Fibroblast of skin of scalp (primary cell): ENCODE measurements around the gene METTL5. TPM values are rescaled to one million over a fixed set of nuclear protein-coding genes. Genes with fewer than 3 reads are reported as not detected.
A peak's percentile ranks its signal among the peaks of the same experiment; 100 is the strongest.
"Not testable (repeated sequence)": the region's sequence is repeated elsewhere in the genome, so short reads cannot be mapped to it uniquely, and the experiment has no call there.

Experiments used
- DNase-seq: peaks from one replicate; pipeline ENCODE4 v3.0.0-alpha.2; 2013
- polyA plus RNA-seq, 2 experiments: library from polyadenylated mRNA; unstranded; fragments of 120-200 nt; gene quantifications; one replicate each; pipeline ENCODE4 v1.2.1, GENCODE V29; 2013; ENCODE audit not compliant: insufficient read length in 2 of 2

METTL5 gene
- 57.3 TPM for polyA plus RNA-seq (2013, experiment 1 of 2; ENCODE audit: insufficient read length)
- 56.3 TPM for polyA plus RNA-seq (2013, experiment 2 of 2; ENCODE audit: insufficient read length)

DNA sequence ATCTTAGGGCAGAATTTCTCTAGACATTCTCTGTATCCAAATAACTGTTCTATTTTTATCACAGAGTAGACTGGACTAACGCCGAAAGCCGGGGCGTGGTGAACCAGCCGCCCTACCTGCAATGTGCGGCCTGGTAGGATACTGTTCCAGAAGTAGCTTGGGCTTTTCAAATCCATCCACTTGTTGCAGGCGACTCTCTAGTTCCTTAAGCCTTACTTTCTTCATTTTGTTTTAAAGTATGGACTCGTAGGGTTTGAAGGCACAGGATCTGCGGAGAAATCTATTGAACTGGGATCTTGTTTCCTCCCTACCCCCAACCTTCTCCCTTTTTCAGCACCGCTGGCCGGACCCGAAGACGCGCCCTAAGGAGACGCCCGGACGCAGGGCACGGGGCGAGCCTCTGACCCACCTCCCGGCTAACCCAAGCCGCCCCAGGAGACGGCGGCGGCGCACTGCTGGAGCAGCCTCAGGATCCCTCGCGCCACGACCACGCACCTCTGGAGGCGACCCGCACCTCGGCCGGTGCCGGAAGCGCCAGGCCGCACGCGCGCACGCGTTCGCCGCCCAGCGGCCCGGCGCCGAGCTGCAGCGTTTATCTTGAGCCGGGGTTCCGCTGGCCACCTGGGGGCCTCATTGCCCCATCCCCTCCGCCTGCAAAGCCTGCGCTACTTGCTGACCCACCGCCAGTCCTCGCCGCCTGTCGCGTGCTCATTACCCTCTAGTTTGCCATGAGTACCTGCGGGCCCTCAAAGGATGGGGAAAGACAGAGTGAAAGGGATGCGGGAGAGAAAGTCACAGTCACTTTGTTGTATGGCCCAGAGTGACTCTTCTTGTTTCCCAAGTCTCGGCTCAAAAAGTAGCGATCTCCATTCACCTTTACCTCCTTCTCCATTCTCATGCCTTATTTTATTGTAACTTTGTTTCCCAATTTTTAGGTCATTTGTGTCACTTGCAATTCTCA lies at the start of gene METTL5:
METTL5 (minus strand) TSS at position 533 of the 961 bp plus-strand sequence; CDS start at position 225, 308 bp downstream.
- peak; percentile 78 for DNase-seq

DNA sequence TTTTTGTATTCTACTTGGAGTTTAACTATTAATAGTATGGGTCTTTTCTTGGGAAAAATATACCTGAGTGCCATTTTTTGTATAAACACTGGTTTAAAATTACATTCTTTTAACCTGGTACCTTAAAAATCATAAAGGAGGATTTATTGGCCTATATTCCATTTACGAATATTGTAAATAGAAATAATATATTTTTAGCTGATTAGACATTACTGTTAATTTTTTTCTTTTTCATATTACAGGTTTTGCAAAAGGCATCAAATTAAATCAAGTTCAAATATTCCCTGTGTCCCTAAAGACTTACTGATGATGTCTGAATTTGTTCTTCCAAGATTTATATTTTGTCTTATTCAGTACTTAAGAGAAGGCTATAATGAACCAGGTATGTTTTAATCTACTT lies 47.3 kb upstream of the METTL5 start:
- no peak for DNase-seq

DNA sequence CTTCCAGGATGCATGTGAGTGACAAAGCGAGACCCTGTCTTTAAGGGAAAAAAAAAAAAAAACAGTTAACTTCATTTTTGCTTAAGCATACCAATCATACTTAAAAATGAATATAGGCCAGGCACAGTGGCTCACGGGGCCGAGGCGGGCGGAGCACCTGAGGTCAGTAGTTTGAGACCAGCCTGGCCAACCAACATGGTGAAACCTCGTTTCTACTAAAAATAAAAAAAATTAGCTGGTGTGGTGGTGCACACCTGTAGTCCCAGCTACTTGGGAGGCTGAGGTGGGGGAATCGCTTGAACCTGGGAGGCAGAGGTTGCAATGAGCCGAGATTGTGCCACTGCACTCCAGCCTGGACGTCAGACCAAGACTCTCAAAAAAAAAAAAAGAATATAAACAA lies 46.7 kb upstream of the METTL5 start:
- not testable (repeated sequence) for DNase-seq

DNA sequence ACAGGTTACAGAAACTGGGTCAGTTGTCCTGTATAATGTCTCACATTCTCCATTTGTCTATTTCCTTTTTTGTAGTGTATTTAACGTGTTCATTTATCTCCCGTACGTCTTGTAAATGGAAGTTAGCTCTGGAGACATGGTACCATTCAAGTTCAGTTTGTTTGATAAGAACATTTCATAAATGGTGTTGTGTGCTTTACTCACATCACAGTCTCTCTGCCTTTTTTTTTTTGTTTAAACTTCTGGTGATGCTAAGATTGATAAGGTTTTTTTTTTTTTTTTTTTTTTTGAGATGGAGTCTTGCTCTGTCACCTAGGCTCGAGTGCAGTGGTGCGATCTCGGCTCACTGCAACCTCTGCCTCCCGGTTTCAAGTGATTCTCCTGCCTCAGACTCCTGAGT lies 44.2 kb upstream of the METTL5 start:
- DNase-seq: no peak

DNA sequence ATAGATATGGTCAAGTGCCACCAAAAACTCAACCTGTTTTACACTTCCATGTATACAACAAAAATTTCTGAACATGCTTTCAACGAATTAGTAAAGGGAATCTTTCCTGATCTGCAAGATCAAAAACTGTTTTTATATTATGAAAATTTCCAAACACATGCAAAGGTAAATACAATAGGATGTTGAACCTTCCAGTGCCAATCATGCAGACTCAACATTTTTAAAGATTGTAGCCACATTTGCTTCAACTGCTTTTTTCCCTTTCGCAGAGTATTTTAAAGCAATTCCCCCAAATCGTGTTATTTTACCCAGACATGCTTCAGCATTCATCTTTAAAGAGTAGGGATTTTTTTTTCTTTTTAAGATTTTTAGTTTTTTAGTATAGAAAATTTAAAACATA lies 42.9 kb upstream of the METTL5 start:
- no peak for DNase-seq

DNA sequence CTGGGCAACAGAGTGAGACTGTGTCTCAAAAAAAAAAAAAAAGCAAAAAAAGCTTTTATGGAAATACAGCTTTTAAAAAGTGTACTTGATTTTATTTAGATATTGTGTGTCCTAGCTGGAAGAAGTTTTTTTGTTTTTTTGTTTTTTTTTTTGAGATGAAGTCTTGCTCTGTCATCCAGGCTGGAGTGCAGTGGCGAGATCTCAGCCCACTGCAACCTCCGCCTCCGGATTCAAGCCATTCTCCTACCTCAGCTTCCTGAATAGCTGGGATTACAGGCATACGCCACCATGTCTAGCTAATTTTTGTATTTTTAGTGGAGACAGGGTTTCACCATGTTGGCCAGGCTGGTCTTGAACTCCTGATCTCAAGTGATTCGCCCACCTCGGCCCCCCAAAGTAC lies 41.5 kb upstream of the METTL5 start:
- not testable (repeated sequence) for DNase-seq

DNA sequence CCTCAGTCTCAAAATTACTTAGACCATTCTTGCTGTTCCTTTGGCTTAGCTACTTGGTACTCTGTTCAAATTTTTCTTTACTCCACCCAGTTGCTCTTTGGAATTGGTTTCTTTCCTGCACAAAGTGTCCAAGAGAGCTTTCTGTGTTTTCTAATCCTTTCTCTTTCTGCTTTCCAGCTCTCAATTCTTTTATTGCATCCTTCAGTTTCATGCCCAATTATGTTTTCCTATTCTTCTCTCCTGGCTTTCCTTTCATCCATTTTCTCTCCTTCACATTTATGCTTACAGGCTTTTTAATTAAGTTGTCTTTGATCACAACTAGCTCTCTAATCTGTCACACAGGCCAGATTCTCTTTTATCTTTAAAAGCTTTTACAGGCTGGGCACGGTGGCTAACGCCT lies 40.8 kb upstream of the METTL5 start:
- no peak for DNase-seq

DNA sequence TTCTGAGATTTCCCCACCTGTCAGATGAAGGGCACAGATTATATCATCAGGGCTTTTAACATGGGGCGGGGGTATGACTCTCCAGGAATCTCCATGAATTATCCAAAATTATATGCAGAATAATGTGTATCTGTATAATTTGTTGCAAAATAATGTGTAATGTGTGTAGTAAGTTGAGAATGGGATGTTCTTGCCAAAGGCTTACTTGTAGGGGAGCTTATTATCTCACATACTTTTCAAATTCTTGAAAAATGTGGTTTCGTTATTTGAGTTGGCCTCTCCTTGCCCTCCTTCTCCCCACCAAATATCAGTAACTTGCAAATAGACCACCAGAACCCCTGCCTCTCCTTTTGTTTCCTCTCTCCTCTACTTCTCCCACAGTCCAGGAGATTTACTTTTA lies 38.1 kb upstream of the METTL5 start:
- DNase-seq: peak; percentile 11

DNA sequence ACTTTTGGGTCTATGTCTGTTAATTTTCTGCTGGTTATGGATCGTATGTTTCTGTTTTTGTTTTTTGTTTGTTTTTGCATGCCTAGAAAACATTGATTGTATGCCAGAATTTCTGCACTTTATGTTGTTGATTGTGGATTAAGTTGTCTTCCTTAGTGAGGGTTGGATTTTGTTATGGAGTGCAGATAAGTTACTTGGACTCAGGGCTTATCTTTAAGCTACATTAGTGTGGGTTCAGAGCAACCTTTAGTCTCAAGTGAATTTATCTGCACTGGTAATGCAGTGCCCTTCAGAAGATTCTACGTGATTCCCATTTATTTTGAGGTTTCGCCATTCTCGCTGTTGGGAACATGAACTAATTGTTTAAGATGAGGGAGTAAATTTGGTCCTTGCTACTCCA lies 35.4 kb upstream of the METTL5 start:
- no peak for DNase-seq

DNA sequence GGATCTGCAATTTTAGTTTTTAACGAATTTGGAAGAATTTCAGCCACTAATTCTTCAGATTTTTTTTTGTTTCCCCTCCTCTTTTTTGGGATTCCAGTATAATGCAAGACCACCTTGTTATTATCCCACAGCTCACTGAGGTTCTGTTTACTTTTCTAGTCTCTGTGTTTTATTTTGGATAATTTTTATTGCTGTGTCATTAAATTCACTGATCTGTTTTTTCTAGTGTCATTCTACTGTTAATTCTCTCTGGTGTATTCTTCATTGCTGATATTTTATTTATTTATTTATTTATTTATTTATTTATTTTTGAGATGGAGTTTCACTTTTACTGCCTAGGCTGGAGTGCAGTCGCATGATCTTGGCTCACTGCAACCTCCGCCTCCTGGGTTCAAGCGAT lies 34.7 kb upstream of the METTL5 start:
- no peak for DNase-seq

DNA sequence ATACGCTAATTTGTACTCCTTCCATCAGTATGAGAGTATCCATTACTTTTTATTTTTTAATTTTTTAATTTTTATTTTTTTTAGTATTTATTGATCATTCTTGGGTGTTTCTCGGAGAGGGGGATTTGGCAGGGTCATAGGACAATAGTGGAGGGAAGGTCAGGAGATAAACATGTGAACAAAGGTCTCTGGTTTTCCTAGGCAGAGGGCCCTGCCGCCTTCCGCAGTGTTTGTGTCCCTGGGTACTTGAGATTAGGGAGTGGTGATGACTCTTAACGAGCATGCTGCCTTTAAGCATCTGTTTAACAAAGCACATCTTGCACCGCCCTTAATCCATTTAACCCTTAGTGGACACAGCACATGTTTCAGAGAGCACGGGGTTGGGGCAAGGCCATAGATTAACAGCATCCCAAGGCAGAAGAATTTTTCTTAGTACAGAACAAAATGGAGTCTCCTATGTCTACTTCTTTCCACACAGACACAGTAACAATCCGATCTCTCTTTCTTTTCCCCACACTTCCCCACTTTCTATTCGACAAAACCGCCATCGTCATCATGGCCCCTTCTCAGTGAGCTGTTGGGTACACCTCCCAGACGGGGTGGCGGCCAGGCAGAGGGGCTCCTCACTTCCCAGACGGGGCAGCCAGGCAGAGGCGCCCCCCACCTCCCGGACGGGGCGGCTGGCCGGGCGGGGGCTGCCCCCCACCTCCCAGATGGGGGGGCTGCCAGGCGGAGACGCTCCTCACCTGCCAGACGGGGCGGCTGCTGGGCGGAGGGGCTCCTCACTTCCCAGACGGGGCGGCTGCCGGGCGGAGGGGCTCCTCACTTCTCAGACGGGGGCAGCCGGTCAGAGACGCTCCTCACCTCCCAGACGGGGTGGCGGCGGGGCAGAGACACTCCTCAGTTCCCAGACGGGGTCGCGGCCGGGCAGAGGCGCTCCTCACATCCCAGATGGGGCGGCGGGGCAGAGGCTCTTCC lies 30.9 kb upstream of the METTL5 start:
- not testable (repeated sequence) for DNase-seq

DNA sequence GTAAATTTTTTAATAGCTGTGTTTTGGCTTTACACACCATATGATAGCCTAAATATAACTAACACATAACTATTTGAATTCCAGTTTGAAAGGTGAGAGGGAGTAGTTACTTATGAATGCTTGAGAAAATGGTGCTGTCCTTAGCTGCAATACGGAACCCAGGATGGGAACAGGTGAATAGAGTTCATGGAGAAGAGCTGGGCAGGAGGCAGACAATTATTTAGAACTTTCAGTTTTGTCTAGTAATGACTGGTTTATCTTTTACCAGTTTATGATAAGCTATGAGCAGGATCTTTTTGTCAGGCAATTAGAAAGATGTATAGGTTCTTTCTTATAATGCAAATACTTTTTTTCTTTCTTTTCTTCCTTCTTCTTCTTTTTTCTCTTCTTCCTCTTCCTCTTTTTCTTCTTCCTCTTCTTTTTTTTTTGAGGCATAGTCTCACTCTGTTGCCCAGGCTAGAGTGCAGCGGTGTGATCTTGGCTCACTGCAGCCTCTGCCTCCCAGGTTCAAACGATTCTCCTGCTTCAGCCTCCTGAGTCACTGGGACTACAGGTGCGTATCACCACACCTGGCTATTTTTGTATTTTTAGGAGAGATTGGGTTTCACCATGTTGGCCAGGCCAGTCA lies 28.4 kb upstream of the METTL5 start:
- no peak for DNase-seq

DNA sequence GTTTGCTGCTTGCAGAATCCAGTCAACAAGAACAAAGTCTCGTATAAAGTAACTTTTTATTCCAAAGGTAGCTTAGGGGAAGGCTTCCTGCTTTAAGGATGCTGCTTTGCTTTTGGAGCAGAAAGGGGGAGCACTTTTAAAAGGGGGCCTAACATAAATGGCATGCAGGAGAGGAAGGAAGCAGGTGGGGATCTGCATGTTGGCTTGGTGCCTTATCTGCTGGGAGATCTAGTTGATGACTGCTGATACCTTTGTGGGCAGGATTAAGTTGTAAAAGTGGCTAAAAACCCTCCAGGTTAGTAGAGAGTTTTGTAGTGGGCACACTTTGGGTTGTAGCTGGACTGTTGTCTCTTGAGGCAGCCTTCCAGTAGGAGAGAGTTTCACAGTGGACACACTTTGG lies 25.0 kb upstream of the METTL5 start:
- DNase-seq: no peak

DNA sequence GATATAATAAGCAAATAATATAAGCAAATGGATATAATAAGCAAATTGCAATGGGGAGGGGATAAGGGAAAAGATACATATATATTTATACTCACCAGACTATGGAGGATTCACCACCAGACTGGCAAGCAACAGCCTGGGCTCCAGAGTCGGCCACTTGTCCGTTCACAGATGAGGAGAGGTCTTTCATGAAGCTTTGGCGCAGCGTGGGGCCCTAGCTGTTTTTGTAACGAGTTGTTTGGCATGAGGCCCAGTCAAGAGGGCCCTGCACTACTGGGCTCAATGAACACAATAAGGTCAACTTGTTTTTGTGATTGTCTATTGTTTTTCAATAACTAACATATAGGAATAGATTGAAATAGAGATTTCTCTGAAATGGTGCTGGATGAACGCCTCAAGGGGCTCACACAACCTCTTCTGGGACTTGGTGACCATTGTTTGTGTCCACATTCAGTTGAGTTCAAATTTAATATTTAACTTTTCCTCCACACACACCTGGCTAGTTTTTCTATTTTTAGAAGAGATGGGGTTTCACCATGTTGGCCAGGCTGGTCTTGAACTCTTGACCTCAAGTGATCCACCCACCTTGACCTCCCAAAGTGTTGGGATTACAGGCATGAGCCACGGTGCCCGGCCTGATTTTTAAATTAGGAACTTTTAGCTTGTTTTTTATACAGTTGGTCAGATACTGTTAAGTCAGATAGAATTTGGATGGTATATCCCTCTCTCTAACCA lies 24.4 kb upstream of the METTL5 start:
- DNase-seq: not testable (repeated sequence)

DNA sequence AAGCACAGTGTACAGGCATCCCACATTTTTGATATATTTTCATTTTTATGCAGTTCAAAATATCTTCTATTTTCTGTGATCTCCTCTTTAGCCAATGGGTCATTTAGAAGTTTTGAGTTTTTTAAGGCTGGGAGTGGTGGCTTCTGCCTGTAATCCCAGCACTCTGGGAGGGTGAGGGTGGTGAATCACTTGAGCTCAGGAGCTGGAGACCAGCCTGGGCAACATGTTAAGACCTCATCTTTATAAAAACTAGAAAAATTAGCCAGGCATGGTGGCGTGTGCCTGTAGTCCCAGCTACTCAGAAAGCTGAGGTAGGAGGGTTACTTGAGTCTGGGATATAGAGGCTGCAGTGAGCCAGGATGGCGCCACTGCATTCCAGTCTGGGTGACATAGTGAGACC lies 20.3 kb upstream of the METTL5 start:
- DNase-seq: no peak

DNA sequence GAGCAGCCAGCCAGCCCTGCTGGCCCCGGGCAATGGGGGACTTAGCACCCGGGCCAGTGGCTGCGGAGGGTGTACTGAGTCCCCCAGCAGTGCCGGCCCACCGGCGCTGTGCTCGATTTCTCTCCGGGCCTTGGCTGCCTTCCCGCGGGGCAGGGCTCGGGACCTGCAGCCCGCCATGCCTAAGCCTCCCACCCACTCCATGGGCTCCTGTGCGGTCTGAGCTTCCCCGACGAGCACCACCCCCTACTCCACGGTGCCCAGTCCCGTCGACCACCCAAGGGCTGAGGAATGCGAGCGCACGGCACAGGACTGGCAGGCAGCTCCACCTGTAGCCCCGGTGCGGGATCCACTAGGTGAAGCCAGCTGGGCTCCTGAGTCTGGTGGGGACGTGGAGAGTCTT lies 16.9 kb upstream of the METTL5 start:
- not testable (repeated sequence) for DNase-seq

DNA sequence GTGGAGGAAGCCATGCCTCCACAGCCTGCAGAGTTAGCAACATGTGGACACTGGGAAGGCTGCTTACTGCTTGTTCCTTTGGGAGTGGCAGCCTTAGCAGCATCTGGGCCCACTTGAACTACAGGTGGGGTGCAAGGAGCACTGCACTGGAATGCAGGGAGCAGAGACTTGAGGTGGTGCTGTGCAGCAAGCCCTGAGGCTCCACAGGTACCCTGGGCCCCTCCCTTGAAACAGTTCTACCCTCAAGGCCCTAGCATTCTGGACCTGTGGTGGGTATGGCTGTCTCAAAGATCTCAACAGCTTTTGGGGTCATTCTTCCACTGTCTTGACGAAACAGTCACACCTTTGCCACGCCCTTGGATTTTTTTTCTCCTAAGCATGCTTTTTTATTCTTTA lies 16.0 kb upstream of the METTL5 start:
- no peak for DNase-seq

DNA sequence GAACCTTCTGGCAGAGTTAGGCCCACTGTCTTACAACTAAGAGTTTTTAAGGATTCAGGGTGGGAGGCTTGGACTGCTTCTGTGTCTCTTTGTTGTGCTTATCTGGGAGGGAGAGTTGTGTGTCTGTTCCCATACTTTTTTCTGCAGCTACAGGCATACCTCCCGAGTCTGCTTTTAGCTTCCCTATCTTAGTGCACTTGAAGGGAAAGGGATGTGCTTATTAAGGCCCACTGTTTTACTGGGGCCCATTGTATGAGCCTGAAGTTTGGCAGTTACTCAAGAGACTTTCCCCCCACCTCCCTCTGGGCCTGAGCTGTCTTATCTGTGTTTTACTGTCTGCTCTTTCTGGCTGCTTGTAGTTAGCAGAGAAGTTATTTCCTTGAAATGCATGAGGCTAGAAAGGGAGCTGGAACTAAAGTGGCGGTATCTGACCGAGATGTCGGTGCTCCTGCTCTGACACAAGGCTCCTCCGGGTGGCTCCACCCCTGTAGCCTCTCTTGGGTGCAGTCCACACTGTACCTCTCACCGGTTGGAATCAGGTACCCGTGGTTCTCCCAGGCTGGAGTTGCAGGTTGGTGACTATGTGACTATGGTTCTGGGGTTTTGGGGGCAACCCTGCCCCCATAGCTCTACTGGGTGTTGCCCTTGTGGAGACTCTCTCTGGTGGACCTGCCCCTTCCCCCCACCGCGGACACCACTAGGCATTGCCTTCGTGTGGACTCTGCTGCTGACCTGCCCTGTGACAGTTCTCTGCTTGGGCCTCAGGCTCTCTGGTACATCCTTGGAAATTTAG lies 15.4 kb upstream of the METTL5 start:
- DNase-seq: no peak

DNA sequence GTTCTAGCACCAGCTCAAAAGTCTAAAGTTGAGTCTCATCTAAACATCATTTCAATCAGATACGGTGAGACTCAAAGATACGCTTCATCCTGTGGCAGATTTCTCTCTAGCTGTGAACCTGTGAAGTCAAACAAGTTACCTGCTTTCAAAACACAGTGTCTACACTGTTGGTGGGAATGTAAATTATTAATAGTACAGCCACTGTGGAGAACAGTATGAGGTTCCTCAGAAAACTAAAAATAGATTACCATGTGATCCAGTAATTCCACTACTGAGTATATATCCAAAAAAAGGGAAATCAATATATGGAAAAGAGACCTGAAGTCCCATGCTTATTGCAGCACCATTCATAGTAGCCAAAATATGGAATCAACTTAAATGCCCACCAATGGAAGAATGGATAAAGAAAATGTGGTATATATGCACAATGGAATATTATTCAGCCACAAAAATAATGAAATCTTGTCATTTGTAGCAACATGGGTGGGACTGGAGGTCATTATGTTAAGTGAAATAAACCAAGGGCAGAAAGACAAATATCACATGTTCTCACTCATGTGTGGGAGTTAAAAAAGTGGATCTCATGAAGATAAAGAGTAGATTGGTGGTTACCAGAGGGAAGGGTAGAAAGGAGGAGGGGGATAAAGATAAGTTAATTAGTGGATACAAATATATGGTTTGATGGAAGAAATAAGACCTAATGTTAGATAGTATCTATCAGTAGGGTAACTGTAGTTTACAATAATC lies 14.2 kb upstream of the METTL5 start:
- no peak for DNase-seq

DNA sequence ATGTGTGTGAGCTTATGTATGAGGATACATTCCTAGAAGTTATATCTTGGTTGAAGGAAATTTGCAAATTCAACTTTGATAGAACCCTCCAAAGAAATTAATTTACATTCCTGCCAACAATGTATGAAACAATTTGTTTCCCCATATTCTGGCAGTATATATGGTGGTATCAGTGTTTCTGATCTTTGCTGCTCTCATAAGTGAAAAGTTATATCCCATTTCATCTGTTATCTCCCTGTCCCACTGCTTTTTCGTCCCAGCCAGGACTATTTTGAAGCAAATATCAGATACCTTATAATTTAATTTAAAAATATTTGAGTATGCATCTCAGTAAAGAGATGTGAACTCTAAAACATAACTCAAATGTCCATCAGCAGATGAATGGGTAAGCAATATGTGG lies 9.7 kb upstream of the METTL5 start:
- DNase-seq: no peak
